ENCODE measurements around the gene NUP43. TPM values are rescaled to one million over a fixed set of nuclear protein-coding genes. Genes with fewer than 3 reads are reported as not detected.

Gene NUP43
- total RNA-seq, 1 donor from 2014 or later, result 28.1 TPM

DNA sequence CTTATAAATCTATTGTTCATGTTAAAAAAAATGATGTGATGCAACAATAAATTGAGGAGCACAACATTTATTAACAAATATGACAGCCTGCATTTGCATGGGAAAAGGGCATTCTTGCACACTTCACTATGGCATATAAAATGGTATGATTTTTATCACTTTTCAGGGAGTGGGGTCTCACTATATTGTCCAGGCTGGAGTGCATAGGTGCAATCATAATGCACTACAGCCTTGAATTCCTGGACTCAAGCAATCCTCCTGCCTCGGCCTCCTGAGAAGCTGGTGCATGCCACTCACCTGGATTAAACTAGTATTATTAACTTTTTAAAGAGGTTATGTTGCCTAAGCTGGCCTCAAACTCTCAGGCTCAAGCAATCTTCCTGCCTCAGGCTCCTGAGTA is 11.4 kb downstream of the NUP43 start:
- DNase-seq (ENCODE audit: low spot score), result no peak
- Mint-ChIP-seq H3K4me1 (ENCODE audit: low read depth) (no peaks in the 10 kb centered on the region), H3K27me3 (ENCODE audit: low read depth) (no peaks in the 10 kb centered on the region), H3K27ac (ENCODE audit: unreplicated experiment) (no peak overlapping the region), H3K36me3 (ENCODE audit: low read depth) (peaks cover 16% of the 10 kb centered on the region), H3K9me3 (ENCODE audit: low read depth) (no peaks in the 10 kb centered on the region), H3K4me3 (ENCODE audit: unreplicated experiment) (no peak overlapping the region)
- TF ChIP-seq, protein P1, sequence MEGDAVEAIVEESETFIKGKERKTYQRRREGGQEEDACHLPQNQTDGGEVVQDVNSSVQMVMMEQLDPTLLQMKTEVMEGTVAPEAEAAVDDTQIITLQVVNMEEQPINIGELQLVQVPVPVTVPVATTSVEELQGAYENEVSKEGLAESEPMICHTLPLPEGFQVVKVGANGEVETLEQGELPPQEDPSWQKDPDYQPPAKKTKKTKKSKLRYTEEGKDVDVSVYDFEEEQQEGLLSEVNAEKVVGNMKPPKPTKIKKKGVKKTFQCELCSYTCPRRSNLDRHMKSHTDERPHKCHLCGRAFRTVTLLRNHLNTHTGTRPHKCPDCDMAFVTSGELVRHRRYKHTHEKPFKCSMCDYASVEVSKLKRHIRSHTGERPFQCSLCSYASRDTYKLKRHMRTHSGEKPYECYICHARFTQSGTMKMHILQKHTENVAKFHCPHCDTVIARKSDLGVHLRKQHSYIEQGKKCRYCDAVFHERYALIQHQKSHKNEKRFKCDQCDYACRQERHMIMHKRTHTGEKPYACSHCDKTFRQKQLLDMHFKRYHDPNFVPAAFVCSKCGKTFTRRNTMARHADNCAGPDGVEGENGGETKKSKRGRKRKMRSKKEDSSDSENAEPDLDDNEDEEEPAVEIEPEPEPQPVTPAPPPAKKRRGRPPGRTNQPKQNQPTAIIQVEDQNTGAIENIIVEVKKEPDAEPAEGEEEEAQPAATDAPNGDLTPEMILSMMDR (IDR thresholded peaks at IDR 0.05), result no peak

DNA sequence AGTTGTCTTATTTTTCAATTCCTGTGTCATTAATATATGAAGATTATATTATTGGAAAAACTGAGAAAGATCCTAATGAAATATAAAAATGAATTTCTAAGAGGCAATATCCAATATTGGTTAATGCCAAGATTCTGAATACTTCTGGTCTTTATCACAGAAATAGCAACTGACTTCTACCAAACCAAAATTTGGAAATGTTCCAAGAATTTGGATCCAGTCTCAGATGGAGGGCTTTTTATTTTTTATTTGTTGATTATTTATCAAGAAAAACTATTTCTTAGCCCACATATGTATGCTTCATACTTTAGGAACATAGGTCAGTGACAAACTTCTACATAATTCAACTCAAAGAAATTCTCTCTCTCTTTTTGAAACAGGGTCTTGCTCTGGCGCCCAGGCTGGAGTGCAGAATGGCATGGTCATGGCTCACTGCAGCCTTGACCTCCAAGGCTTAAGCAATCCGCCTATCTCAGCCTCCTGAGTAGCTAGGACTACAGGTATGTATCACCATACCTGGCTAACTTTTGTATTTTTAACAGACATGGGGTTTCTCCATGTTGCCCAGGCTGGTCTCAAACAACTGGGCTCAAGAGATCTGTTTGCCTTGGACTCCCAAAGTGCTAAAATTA is 13.1 kb downstream of the NUP43 start:
- Mint-ChIP-seq H3K4me3 (ENCODE audit: unreplicated experiment) (no peak overlapping the region), H3K36me3 (ENCODE audit: low read depth) (peaks cover 17% of the 10 kb centered on the region), H3K9me3 (ENCODE audit: low read depth) (no peaks in the 10 kb centered on the region), H3K27ac (ENCODE audit: unreplicated experiment) (no peak overlapping the region), H3K4me1 (ENCODE audit: low read depth) (no peaks in the 10 kb centered on the region), H3K27me3 (ENCODE audit: low read depth) (no peaks in the 10 kb centered on the region)
- TF ChIP-seq, protein P1 (IDR thresholded peaks at IDR 0.05), result no peak
- DNase-seq (ENCODE audit: low spot score), result no peak

DNA sequence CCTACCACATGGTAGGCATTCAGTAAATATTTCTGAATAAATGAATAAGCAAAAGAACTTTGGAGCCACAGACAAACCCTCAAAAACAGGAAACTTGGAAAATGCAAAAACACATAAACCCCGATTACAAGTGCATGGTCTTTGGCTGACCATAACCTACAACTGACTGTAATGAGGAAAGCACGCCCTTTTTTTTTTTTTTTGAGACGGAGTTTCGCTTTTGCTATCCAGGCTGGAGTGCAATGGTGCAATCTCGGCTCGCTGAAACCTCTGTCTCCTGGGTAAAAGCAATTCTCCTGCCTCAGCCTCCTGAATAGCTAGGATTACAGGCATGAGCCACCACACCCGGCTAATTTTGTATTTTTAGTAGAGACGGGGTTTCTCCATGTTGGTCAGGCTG is 16.5 kb downstream of the NUP43 start:
- Mint-ChIP-seq H3K27ac (ENCODE audit: unreplicated experiment) (no peak overlapping the region), H3K27me3 (ENCODE audit: low read depth) (no peaks in the 10 kb centered on the region), H3K4me1 (ENCODE audit: low read depth) (no peaks in the 10 kb centered on the region), H3K9me3 (ENCODE audit: low read depth) (no peaks in the 10 kb centered on the region), H3K4me3 (ENCODE audit: unreplicated experiment) (no peak overlapping the region), H3K36me3 (ENCODE audit: low read depth) (peaks cover 14% of the 10 kb centered on the region)
- DNase-seq (ENCODE audit: low spot score), result no peak
- TF ChIP-seq, protein P1 (IDR thresholded peaks at IDR 0.05), result no peak

DNA sequence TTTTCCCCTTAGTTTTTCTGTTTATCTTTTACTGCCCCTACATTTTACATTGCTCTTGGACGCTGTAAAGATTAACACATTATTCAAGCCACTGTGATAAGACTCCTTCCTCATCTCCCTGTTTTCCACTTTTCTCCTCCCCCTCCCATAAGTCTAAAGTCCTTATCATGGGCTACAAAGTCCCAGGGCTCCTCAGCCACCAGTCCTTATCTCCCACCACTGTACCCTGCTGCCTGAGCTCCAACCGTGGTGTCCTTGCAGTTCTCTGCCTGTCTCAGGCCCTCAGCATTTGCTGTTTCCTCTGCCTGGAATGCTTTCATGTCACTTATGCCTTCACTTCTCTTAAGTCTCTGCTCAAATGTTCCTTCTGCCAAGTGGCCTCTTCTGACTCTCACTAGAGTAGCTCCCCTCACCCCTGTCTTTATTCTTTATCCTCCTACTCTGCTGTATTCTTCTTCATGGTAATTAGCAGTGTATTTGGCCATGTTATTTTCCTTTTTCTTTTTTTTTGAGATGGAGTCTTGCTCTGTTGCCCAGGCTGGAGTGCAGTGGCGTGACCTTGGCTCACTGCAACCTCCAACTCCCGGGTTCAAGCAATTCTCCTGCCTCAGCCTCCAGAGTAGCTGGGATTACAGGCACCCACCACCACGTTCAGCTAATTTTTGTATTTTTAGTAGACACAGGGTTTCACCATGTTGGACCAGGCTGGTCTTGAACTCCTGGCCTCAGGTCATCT is 17.7 kb downstream of the NUP43 start:
- Mint-ChIP-seq H3K4me1 (ENCODE audit: low read depth) (no peaks in the 10 kb centered on the region), H3K4me3 (ENCODE audit: unreplicated experiment) (no peak overlapping the region), H3K27me3 (ENCODE audit: low read depth) (no peaks in the 10 kb centered on the region), H3K27ac (ENCODE audit: unreplicated experiment) (no peak overlapping the region), H3K36me3 (ENCODE audit: low read depth) (peaks cover 14% of the 10 kb centered on the region), H3K9me3 (ENCODE audit: low read depth) (no peaks in the 10 kb centered on the region)
- DNase-seq (ENCODE audit: low spot score), result no peak
- TF ChIP-seq, protein P1 (IDR thresholded peaks at IDR 0.05), result no peak

DNA sequence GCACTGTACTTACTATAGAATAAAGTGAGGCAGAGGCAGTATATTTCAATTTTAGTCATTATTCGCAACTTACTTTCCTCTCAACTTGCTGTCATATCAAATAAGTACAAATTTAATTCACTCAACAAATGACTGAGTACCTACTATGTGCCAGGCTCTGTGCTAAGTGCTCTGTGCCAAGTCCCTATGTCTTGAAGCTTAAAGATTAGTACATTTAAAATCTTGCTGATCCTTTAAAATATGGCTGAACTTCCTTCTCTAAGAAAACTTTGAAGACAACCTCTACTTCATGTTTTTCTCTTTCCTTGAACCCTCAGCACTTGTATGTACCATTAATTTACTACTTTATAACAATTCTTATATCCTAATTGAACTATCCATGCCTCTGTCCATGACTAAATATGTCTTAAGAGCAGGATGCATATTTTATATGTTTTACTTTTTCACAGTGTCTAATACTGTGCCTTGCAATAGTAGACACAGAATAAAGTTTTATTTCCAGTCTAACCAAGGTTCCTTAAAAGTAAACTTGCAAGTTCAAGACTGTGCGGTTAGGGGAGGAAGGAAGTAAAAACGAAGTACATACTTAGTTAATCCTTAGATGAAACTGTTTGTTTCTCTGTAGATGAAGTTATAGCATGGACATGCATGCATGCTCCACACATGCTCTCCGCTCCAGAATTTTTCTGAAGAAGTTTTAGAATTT is 18.4 kb downstream of the NUP43 start:
- no peak for DNase-seq (ENCODE audit: low spot score)

More for the DNA sequence above, 18.4 kb downstream of the NUP43 start:
- no peaks in the 10 kb centered on the region for H3K4me1 Mint-ChIP-seq (ENCODE audit: low read depth)
- TF ChIP-seq, protein P1 (IDR thresholded peaks at IDR 0.05), result no peak
- H3K9me3 Mint-ChIP-seq (ENCODE audit: low read depth), result no peaks in the 10 kb centered on the region
- no peak overlapping the region for H3K4me3 Mint-ChIP-seq (ENCODE audit: unreplicated experiment)
- no peak overlapping the region for H3K27ac Mint-ChIP-seq (ENCODE audit: unreplicated experiment)
- no peaks in the 10 kb centered on the region for H3K27me3 Mint-ChIP-seq (ENCODE audit: low read depth)
- peaks cover 14% of the 10 kb centered on the region for H3K36me3 Mint-ChIP-seq (ENCODE audit: low read depth)

Data from chondrocyte (in vitro differentiated cells).